ENCODE data around the gene IFNA7.
"Not testable (repeated sequence)": the region's sequence is repeated elsewhere in the genome, so short reads cannot be mapped to it uniquely, and the experiment has no call there.

IFNA7 gene

GRCh38 chr9:21174671-21175070 is 27.3 kb downstream of the IFNA7 start:
- DNase-seq (ENCODE audit: low spot score) = no peak

GRCh38 chr9:21172156-21172555 is 29.8 kb downstream of the IFNA7 start:
- no peak for DNase-seq (ENCODE audit: low spot score)

- DNase-seq (ENCODE audit: low spot score) = no peak
Measured at GRCh38 chr9:21171351-21171750, 30.7 kb downstream of the IFNA7 start.

GRCh38 chr9:21166560-21166959 is 35.4 kb downstream of the IFNA7 start, which contains the start of gene IFNA21:
IFNA21 (minus strand) TSS chr9:21166660; CDS start chr9:21166612, 48 bp downstream.
- not testable (repeated sequence) for DNase-seq (ENCODE audit: low spot score)

- DNase-seq (ENCODE audit: low spot score) = no peak
Measured at GRCh38 chr9:21165516-21165915, 36.5 kb downstream of the IFNA7 start.

GRCh38 chr9:21160178-21160577 is 41.8 kb downstream of the IFNA7 start:
- DNase-seq (ENCODE audit: low spot score) = peak; percentile 44

GRCh38 chr9:21155501-21155900 is 46.5 kb downstream of the IFNA7 start:
- DNase-seq (ENCODE audit: low spot score) = no peak

- DNase-seq (ENCODE audit: low spot score) = peak; percentile 30
Measured at GRCh38 chr9:21154018-21154608, 47.9 kb downstream of the IFNA7 start.

- DNase-seq (ENCODE audit: low spot score) = no peak
Measured at GRCh38 chr9:21153336-21154017, 48.5 kb downstream of the IFNA7 start.

All from CD4-positive, alpha-beta T cell treated with Interleukin-2 at 100 ng/mL for 4 hours (primary cell).